H1 (cell line): ENCODE results near the gene ZNF496. TPM values are rescaled to one million over a fixed set of nuclear protein-coding genes. Genes with fewer than 3 reads are reported as not detected.

Experiments used
- CTCF ChIA-PET: fragments of 300-600 bp; sonication (Branson Sonifier 250); formaldehyde crosslinking; loops from one replicate; lab custom pipeline; 2021; ENCODE audit not compliant: partially characterized antibody; lab: Charles Lee
- POLR2A ChIA-PET: fragments of 300-600 bp; sonication (Branson Sonifier 250); formaldehyde crosslinking; loops from one replicate; lab custom pipeline; 2021; ENCODE audit warnings: inconsistent platforms; ENCODE audit not compliant: partially characterized antibody; lab: Charles Lee
- DNase-seq, 2 experiments: peaks; one replicate each; pipeline versions ENCODE4 v3.0.0 to v3.0.0-alpha.2; 2010 to 2022; ENCODE audit warnings: low spot score in 2 of 2, low read depth in 1 of 2, mixed read lengths in 1 of 2
- FAIRE-seq: peaks from 2 replicates; lab custom pipeline; 2011; peaks lifted over from hg19 to GRCh38; lab: Jason Lieb, UNC
- H2AFZ ChIP-seq: 2 replicates; pipeline ENCODE4 v1.8.1; 2012; ENCODE audit warnings: low read length, inconsistent platforms
- H2AK5ac ChIP-seq: 2 replicates; pipeline ENCODE4 v1.6.1; 2013; ENCODE audit warnings: low read depth, low read length
- H2BK120ac ChIP-seq: replicated peaks from 2 replicates; pipeline ENCODE3; 2013; ENCODE audit warnings: low read depth, low read length, inconsistent platforms
- H2BK12ac ChIP-seq: 2 replicates; pipeline ENCODE4 v1.6.1; 2013; ENCODE audit warnings: low read depth, low read length
- H2BK15ac ChIP-seq: 2 replicates; pipeline ENCODE4 v1.6.1; 2013; ENCODE audit warnings: low read length
- H2BK20ac ChIP-seq: 2 replicates; pipeline ENCODE4 v1.6.1; 2013; ENCODE audit warnings: low read length
- H2BK5ac ChIP-seq: 2 replicates; pipeline ENCODE4 v1.6.1; 2013; ENCODE audit warnings: low read depth, low read length
- H3K14ac ChIP-seq: 2 replicates; pipeline ENCODE4 v1.6.1; 2013; ENCODE audit warnings: inconsistent platforms; ENCODE audit not compliant: insufficient read length
- H3K18ac ChIP-seq: 2 replicates; pipeline ENCODE4 v1.6.1; 2013; ENCODE audit warnings: low read length; ENCODE audit errors: extremely low read depth
- H3K23ac ChIP-seq: 2 replicates; pipeline ENCODE4 v1.6.1; 2013; ENCODE audit warnings: inconsistent platforms; ENCODE audit not compliant: insufficient read length
- H3K23me2 ChIP-seq: 2 replicates; pipeline ENCODE4 v1.6.1; 2013; ENCODE audit warnings: low read depth, low read length
- H3K27ac ChIP-seq: 2 replicates; pipeline ENCODE4 v1.6.1; 2011; ENCODE audit warnings: low read depth, low read length, inconsistent platforms
- H3K27me3 ChIP-seq, 4 experiments: replicated peaks in 1 of 4; 1 replicate in 1 of 4; 2 replicates in 3 of 4; pipeline versions ENCODE4 v1.6.1 to v1.8.1; 2011 to 2013; ENCODE audit warnings: low read length in 3 of 4, mild to moderate bottlenecking in 3 of 4, inconsistent platforms in 2 of 4, mixed read lengths in 2 of 4, moderate library complexity in 1 of 4; ENCODE audit not compliant: control insufficient read depth in 3 of 4, insufficient read depth in 3 of 4; ENCODE audit errors: extremely low read depth in 1 of 4
- H3K36me3 ChIP-seq, 4 experiments: 2 replicates each; pipeline versions ENCODE4 v1.6.1 to v1.8.1; 2011 to 2013; ENCODE audit warnings: mild to moderate bottlenecking in 4 of 4, low read length in 3 of 4, moderate library complexity in 2 of 4, control low read depth in 1 of 4, inconsistent platforms in 1 of 4; ENCODE audit not compliant: insufficient read depth in 4 of 4, control insufficient read depth in 2 of 4
- H3K4ac ChIP-seq: replicated peaks from 2 replicates; pipeline ENCODE3; 2013; ENCODE audit warnings: low read length, low read depth, mixed read lengths, inconsistent platforms; ENCODE audit not compliant: insufficient read length
- H3K4me1 ChIP-seq, 4 experiments: replicated peaks in 1 of 4; 1 replicate in 1 of 4; 2 replicates in 3 of 4; pipeline versions ENCODE4 v1.6.1 to v1.8.1; 2011 to 2013; ENCODE audit warnings: low read length in 3 of 4, inconsistent platforms in 2 of 4, mixed read lengths in 1 of 4; ENCODE audit not compliant: insufficient read depth in 4 of 4, control insufficient read depth in 3 of 4
- H3K4me2 ChIP-seq, 2 experiments: 2 replicates each; pipeline versions ENCODE4 v1.6.1 to v1.8.1; 2011 to 2013; ENCODE audit warnings: low read depth in 2 of 2, low read length in 2 of 2, control low read depth in 1 of 2, inconsistent platforms in 1 of 2, mild to moderate bottlenecking in 1 of 2; ENCODE audit not compliant: insufficient read depth in 1 of 2
- H3K4me3 ChIP-seq, 4 experiments: fragments of 200-600, 300-600 bp in 1 of 4; sonication (generic), shearing (Covaris generic), sonication (Bioruptor Twin) in 1 of 4; 2 replicates each; pipeline versions ENCODE4 v1.5.1 to v1.8.1; 2011 to 2016; ENCODE audit warnings: low read length in 4 of 4, low read depth in 3 of 4, control low read depth in 2 of 4, inconsistent platforms in 2 of 4, mild to moderate bottlenecking in 2 of 4, mixed read lengths in 1 of 4, moderate library complexity in 1 of 4; ENCODE audit not compliant: insufficient read depth in 2 of 4; ENCODE audit errors: extremely low read depth in 1 of 4
- H3K56ac ChIP-seq: replicated peaks from 2 replicates; pipeline ENCODE3; 2013; ENCODE audit warnings: low read depth, mild to moderate bottlenecking, mixed read lengths, low read length, inconsistent platforms; ENCODE audit not compliant: insufficient read length
- H3K79me1 ChIP-seq: 2 replicates; pipeline ENCODE4 v1.6.1; 2013; ENCODE audit warnings: low read depth, low read length, control low read depth
- H3K79me2 ChIP-seq, 2 experiments: 2 replicates each; pipeline versions ENCODE4 v1.6.1 to v1.8.1; 2012 to 2013; ENCODE audit warnings: low read length in 2 of 2, mild to moderate bottlenecking in 2 of 2, inconsistent platforms in 1 of 2; ENCODE audit not compliant: insufficient read depth in 2 of 2, control insufficient read depth in 1 of 2
- H3K9ac ChIP-seq, 4 experiments: replicated peaks in 1 of 4; 1 replicate in 1 of 4; 2 replicates in 3 of 4; pipeline versions ENCODE4 v1.6.1 to v1.8.1; 2011 to 2013; ENCODE audit warnings: low read depth in 3 of 4, low read length in 3 of 4, control low read depth in 2 of 4, mild to moderate bottlenecking in 2 of 4, moderate library complexity in 2 of 4, inconsistent platforms in 1 of 4; ENCODE audit errors: extremely low read depth in 1 of 4
- H3K9me3 ChIP-seq, 2 experiments: 2 replicates each; pipeline versions ENCODE4 v1.6.1 to v1.8.1; 2012 to 2013; ENCODE audit warnings: mild to moderate bottlenecking in 2 of 2, moderate library complexity in 2 of 2, control low read depth in 1 of 2, inconsistent platforms in 1 of 2, low read depth in 1 of 2, low read length in 1 of 2, mixed read lengths in 1 of 2; ENCODE audit not compliant: insufficient read depth in 2 of 2
- H4K20me1 ChIP-seq, 2 experiments: replicated peaks in 1 of 2; 2 replicates each; pipeline versions ENCODE3 to v1.8.1; 2011 to 2013; ENCODE audit warnings: inconsistent platforms in 2 of 2, low read length in 2 of 2, mild to moderate bottlenecking in 1 of 2; ENCODE audit not compliant: insufficient read depth in 2 of 2, control insufficient read depth in 1 of 2
- H4K5ac ChIP-seq: 2 replicates; pipeline ENCODE4 v1.6.1; 2013; ENCODE audit warnings: low read length, low read depth, mixed read lengths, inconsistent platforms; ENCODE audit not compliant: insufficient read length
- H4K8ac ChIP-seq: 2 replicates; pipeline ENCODE4 v1.8.0; 2013; ENCODE audit warnings: mild to moderate bottlenecking, moderate library complexity, low read length, inconsistent platforms; ENCODE audit not compliant: insufficient read depth; ENCODE audit errors: extremely low read depth
- H4K91ac ChIP-seq: replicated peaks from 2 replicates; pipeline ENCODE3; 2013; ENCODE audit warnings: low read length, mixed read lengths, inconsistent platforms; ENCODE audit not compliant: insufficient read length
- CHD1 ChIP-seq: IDR thresholded peaks from 2 replicates; pipeline ENCODE4 v1.6.1; 2012; ENCODE audit warnings: low read depth, low read length, improper control_type of control experiment
- POLR2AphosphoS5 ChIP-seq: IDR thresholded peaks from 2 replicates; pipeline ENCODE4 v1.6.1; 2011; ENCODE audit warnings: low read depth, low read length
- SAP30 ChIP-seq: fragments of 300-600 bp; sonication (generic); IDR thresholded peaks from 2 replicates; pipeline ENCODE4 v1.7.1; 2012; ENCODE audit warnings: low read length, moderate library complexity, mild to moderate bottlenecking, inconsistent platforms; ENCODE audit not compliant: insufficient read depth, insufficient replicate concordance
- WGBS, 2 experiments: shearing (Covaris generic) in 1 of 2; methylation state at CpG; one replicate each; pipeline versions ENCODE4 v1.1.6 to v1.1.7; 2013 to 2015; ENCODE audit warnings: low lambda C conversion rate in 2 of 2, mixed read lengths in 2 of 2, inconsistent platforms in 1 of 2, low coverage in 1 of 2, missing lambda C conversion rate in 1 of 2; ENCODE audit not compliant: insufficient replicate concordance in 2 of 2, insufficient coverage in 1 of 2, insufficient read length in 1 of 2; ENCODE audit errors: extremely low coverage in 1 of 2, missing lambda C conversion rate in 1 of 2; 5-methylcytosine and 5-hydroxymethylcytosine counted together
- polyA plus RNA-seq, 7 experiments: library from polyadenylated mRNA; depleted of rRNA in 3 of 7; stranded (reverse) in 5 of 7; unstranded in 2 of 7; fragments of >200 nt in 5 of 7; fragments of 200-250 nt in 2 of 7; gene quantifications; 1 replicate in 5 of 7; 2 replicates in 1 of 7; 4 replicates in 1 of 7; pipeline versions ENCODE4 v1.2.1 to v1.2.3, GENCODE V29; 2011 to 2013; ENCODE audit warnings: missing spikeins in 2 of 7, mixed read lengths in 2 of 7
- total RNA-seq: library from RNA; stranded (reverse); fragmentation: NEBNext Ultra II Directional; extraction: Animal tissue kit (Norgen Biotek cat#: 25700); gene quantifications from 2 replicates; pipeline ENCODE4 v1.2.1, GENCODE V29; 2021

The ZNF496 gene
- total and polyA plus RNA-seq, 2 of the 8 experiments (the other 6 are each of a cell fraction or from before 2014, with no cell fraction given): 27.9 to 71.4 TPM

DNA sequence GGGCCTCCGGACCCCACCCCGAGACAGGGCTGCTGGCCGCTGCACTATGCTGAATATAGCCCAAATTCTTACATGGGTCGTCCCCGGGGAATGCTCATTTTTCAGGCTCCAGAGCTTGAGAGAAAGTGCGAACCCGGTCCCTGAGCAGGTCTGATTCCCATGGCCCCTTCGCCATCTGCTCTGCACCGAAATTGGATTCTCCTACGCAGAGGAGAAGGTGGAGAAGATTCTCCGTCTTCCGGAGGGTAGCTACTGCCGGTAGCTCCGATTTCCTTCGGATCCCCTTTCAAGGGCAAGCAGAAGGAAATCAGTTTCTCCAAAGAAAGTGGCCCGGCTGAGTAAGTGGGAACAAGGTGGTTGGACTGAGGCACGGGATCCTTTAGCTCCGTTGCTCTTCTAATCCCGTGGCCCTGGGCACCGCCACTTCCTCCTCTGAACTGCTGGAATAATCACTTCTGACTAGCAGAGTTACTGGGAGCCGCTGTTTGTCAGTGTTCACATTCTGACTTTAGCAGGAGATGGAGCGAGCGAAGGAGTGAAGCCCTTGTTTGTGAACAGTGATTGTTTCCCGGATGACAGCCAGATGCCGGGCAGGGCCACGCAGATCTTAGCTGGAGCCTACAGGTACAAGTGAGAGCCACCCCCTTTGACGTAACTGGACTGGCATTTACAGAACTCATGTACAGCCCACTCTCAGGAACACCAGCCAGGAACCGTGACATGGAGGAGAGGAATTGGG, 1.1 kb upstream of the ZNF496 start:
- Histone ChIP-seq H3K79me1 (peaks cover 29% of the 10 kb centered on the region; the same call in 1 of the 2 replicates), H2AFZ (no peak overlapping the region), H3K4ac (peak overlapping the region; percentile 97), H3K56ac (no peak overlapping the region), H4K8ac (peak overlapping the region; percentile 86; the same call in 1 of the 2 replicates), H3K4me1 (peaks cover 19 to 45% (median 29%) of the 10 kb centered on the region in 4 experiments), H2BK15ac (0 out of 2 replicates have a peak overlapping the region, but pooled peaks have one; percentile 36), H4K20me1 (peaks cover 13 to 46% of the 10 kb centered on the region in 2 experiments), H4K5ac (no peak overlapping the region), H4K91ac (peak overlapping the region; percentile 86), H3K9me3 (no peaks in the 10 kb centered on the region), H3K14ac (no peak overlapping the region), H3K4me2 (peak overlapping the region; percentile 86 to 92), H2BK20ac (no peak overlapping the region; the same call in 1 of the 2 replicates), H3K36me3 (peaks cover 17 to 23% (median 21%) of the 10 kb centered on the region in 4 experiments; a peak in 7 of 8 replicates), H3K18ac (peak overlapping the region; percentile 84; the same call in 1 of the 2 replicates), H2AK5ac (no peak overlapping the region), H3K23ac (no peak overlapping the region), H2BK12ac (no peak overlapping the region; the same call in 1 of the 2 replicates), H3K27me3 (no peaks in the 10 kb centered on the region), H3K9ac (peak overlapping the region in 3 of 4 experiments; percentile 77 to 88 (median 86); a peak in 6 of 7 replicates), H3K79me2 (peaks cover 10 to 83% of the 10 kb centered on the region in 2 experiments), H3K27ac (peak overlapping the region; percentile 67; the same call in 1 of the 2 replicates), H2BK120ac (no peak overlapping the region), H3K4me3 (peak overlapping the region; percentile 83 to 94 (median 88)), H2BK5ac (0 out of 2 replicates have a peak overlapping the region, but pooled peaks have one; percentile 69), H3K23me2 (peaks cover 9% of the 10 kb centered on the region)
- no peak for DNase-seq
- ChIA-PET POLR2A (interaction anchor here (0.6 to 6.0 kb wide), 14 partner anchors 8 to 173 kb away, joined by 3 to 53 read pairs (median 4); no protein-coding TSS in a partner anchor), CTCF (interaction anchor here (0.8 to 2.6 kb wide), 5 partner anchors 15 to 57 kb away, joined by 3 to 9 read pairs (median 4); no protein-coding TSS in a partner anchor)
- TF ChIP-seq SAP30 (peak; percentile 51), CHD1 (no peak), POLR2AphosphoS5 (0 out of 2 replicates have a peak, but pooled peaks have one; percentile 14)
- no peak for FAIRE-seq
- 16% methylated on average over 28 of the region's 28 CpGs; no CpG with 5 or more reads in 1 of the 2 experiments for WGBS, 2 experiments
